Glutamatergic neuron (in vitro differentiated cells): ENCODE data around the gene SMCO1. TPM values are rescaled to one million over a fixed set of nuclear protein-coding genes. Genes with fewer than 3 reads are reported as not detected.
"Not testable (repeated sequence)": the region's sequence is repeated elsewhere in the genome, so short reads cannot be mapped to it uniquely, and the experiment has no call there.

Experiments used
- DNase-seq: peaks from one replicate; pipeline ENCODE4 v3.0.0; 2022
- H3K27ac Mint-ChIP-seq: one replicate; pipeline ENCODE4 v1.8.0; 2020; ENCODE audit warnings: mild to moderate bottlenecking, mixed read lengths, inconsistent platforms; ENCODE audit not compliant: unreplicated experiment
- H3K27me3 Mint-ChIP-seq: one replicate; pipeline ENCODE4 v1.8.0; 2020; ENCODE audit warnings: mild to moderate bottlenecking, moderate library complexity, mixed read lengths, inconsistent platforms; ENCODE audit not compliant: unreplicated experiment
- H3K36me3 Mint-ChIP-seq: one replicate; pipeline ENCODE4 v1.8.0; 2020; ENCODE audit warnings: mild to moderate bottlenecking, mixed read lengths, inconsistent platforms; ENCODE audit not compliant: unreplicated experiment
- H3K4me1 Mint-ChIP-seq: one replicate; pipeline ENCODE4 v1.8.0; 2020; ENCODE audit warnings: mild to moderate bottlenecking, low read depth, mixed read lengths, inconsistent platforms; ENCODE audit not compliant: unreplicated experiment
- H3K4me3 Mint-ChIP-seq: one replicate; pipeline ENCODE4 v1.8.0; 2020; ENCODE audit warnings: mild to moderate bottlenecking, mixed read lengths, inconsistent platforms; ENCODE audit not compliant: unreplicated experiment
- H3K9me3 Mint-ChIP-seq: one replicate; pipeline ENCODE4 v1.8.0; 2020; ENCODE audit warnings: mild to moderate bottlenecking, moderate library complexity, mixed read lengths, inconsistent platforms; ENCODE audit not compliant: unreplicated experiment
- CTCF ChIP-seq: fragments of 200-600 bp; sonication (generic); IDR thresholded peaks from one replicate; pipeline ENCODE4 v1.5.0; 2021; ENCODE audit not compliant: partially characterized antibody, unreplicated experiment
- total RNA-seq: library from RNA; stranded (reverse); fragmentation: NEBNext Ultra II Directional; extraction: Animal tissue kit (Norgen Biotek cat#: 25700); gene quantifications from one replicate; pipeline ENCODE4 v1.2.1, GENCODE V29; 2021; ENCODE audit not compliant: unreplicated experiment

Gene SMCO1
- total RNA-seq, 1 donor from 2014 or later, result not detected

GRCh38 chr3:196506687-196507086 is 8.5 kb downstream of the SMCO1 start:
- H3K36me3 Mint-ChIP-seq, result peaks cover 6% of the 10 kb centered on the region
- peaks cover 2% of the 10 kb centered on the region for H3K27me3 Mint-ChIP-seq
- no peak for DNase-seq
- H3K4me1 Mint-ChIP-seq, result no peaks in the 10 kb centered on the region
- no peak for TF ChIP-seq CTCF
- H3K4me3 Mint-ChIP-seq, result no peak overlapping the region
- peaks cover 14% of the 10 kb centered on the region for H3K9me3 Mint-ChIP-seq
- no peak overlapping the region for H3K27ac Mint-ChIP-seq

- H3K4me1 Mint-ChIP-seq, result no peaks in the 10 kb centered on the region
- no peak for TF ChIP-seq CTCF
- H3K36me3 Mint-ChIP-seq, result peaks cover 6% of the 10 kb centered on the region
- H3K27ac Mint-ChIP-seq, result peak overlapping the region; percentile 64
- peaks cover 18% of the 10 kb centered on the region for H3K9me3 Mint-ChIP-seq
- DNase-seq, result no peak
- H3K4me3 Mint-ChIP-seq, result peak overlapping the region; percentile 54
- peaks cover 4% of the 10 kb centered on the region for H3K27me3 Mint-ChIP-seq
These were observed 10.6 kb downstream of the SMCO1 start for GRCh38 chr3:196504556-196504955.

- Mint-ChIP-seq H3K9me3 (peaks cover 18% of the 10 kb centered on the region), H3K27ac (peak overlapping the region; percentile 64), H3K4me3 (peak overlapping the region; percentile 96)
- DNase-seq, H3K27me3 Mint-ChIP-seq, H3K36me3 Mint-ChIP-seq, H3K4me1 Mint-ChIP-seq: not testable (repeated sequence)
These were observed 11.1 kb downstream of the SMCO1 start for GRCh38 chr3:196504077-196504398.

- no peak for TF ChIP-seq CTCF
- H3K36me3 Mint-ChIP-seq, result peaks cover 6% of the 10 kb centered on the region
- H3K4me3 Mint-ChIP-seq, result peak within 1 kb of the TSS; percentile 96
- H3K27me3 Mint-ChIP-seq, result peaks cover 4% of the 10 kb centered on the region
- peaks cover 18% of the 10 kb centered on the region for H3K9me3 Mint-ChIP-seq
- H3K27ac Mint-ChIP-seq, result peak within 1 kb of the TSS; percentile 82
- peak; percentile 97 for DNase-seq
- peaks cover 6% of the 10 kb centered on the region for H3K4me1 Mint-ChIP-seq
These were observed 11.7 kb downstream of the SMCO1 start, which contains the start of gene RNF168 for GRCh38 chr3:196503196-196504076. Gene RNF168, minus strand, starts transcription at chr3:196503768. Its CDS starts 595 bp downstream, at chr3:196503173.

- peak; percentile 44 for DNase-seq
- Mint-ChIP-seq H3K4me1 (peaks cover 6% of the 10 kb centered on the region), H3K36me3 (peaks cover 6% of the 10 kb centered on the region), H3K4me3 (peak overlapping the region; percentile 96), H3K27ac (peak overlapping the region; percentile 82), H3K9me3 (peaks cover 18% of the 10 kb centered on the region), H3K27me3 (peaks cover 4% of the 10 kb centered on the region)
- no peak for TF ChIP-seq CTCF
These were observed 12.4 kb downstream of the SMCO1 start for GRCh38 chr3:196502775-196503195.
